ENCODE measurements around the gene MAST4.

The MAST4 gene

DNA sequence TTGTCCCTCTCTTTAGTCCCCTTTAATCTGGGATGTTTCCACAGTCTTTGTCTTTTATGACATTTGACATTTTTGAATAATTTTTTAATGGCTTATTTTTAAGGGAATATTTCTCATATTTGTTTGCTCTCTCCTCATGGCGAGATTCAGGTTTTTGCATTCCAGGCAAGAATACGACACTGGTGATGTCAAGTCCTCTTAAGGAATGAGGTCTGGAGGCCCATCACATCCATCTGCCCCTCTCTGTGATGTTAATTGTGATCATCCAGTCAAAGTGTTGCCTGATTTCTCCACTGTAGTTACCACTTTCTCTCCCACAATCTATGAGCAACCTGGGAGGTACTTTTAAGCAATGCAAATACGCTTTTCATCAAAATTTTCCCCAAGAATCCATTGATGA is 193.2 kb downstream of the MAST4 start:
- Histone ChIP-seq H3K4me3 (ENCODE audit: insufficient read depth, low read depth, low read length, poor library complexity, severe bottlenecking) (no peak overlapping the region), H3K36me3 (ENCODE audit: control insufficient read depth, insufficient read depth, low read length) (no peaks in the 10 kb centered on the region), H3K9me3 (ENCODE audit: control insufficient read depth, low read length) (no peaks in the 10 kb centered on the region), H3K4me1 (ENCODE audit: control insufficient read depth, insufficient read depth, low read length, poor library complexity, severe bottlenecking) (no peaks in the 10 kb centered on the region), H3K27me3 (replicated peaks; ENCODE audit: control insufficient read depth, insufficient read depth, low read length, poor library complexity, severe bottlenecking) (peaks cover 3% of the 10 kb centered on the region), H3K27ac (ENCODE audit: insufficient read depth, low read length, poor library complexity, severe bottlenecking) (no peak overlapping the region)
- no peak for DNase-seq

DNA sequence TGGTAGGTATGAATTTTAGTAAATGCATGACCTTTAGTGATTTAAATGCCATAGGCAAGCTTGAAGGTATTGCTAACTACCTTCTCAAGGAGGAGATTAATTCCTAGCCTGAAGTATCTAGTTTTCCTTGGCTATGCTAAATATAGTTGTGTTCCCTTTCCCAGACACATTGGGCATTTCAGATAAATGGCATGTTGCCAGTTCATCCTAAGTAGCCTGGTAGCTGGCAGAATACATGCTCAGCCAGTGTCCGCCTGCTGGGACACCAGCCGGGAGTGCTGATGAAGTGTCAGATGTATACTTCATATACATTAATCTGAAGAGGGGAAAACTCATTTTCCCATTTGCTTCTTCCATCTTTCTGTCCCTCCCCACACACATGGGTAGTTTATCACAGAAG is 196.9 kb downstream of the MAST4 start:
- Histone ChIP-seq H3K4me1 (ENCODE audit: control insufficient read depth, insufficient read depth, low read length, poor library complexity, severe bottlenecking) (no peaks in the 10 kb centered on the region), H3K27ac (ENCODE audit: insufficient read depth, low read length, poor library complexity, severe bottlenecking) (no peak overlapping the region), H3K9me3 (ENCODE audit: control insufficient read depth, low read length) (no peaks in the 10 kb centered on the region), H3K27me3 (replicated peaks; ENCODE audit: control insufficient read depth, insufficient read depth, low read length, poor library complexity, severe bottlenecking) (peaks cover 5% of the 10 kb centered on the region), H3K4me3 (ENCODE audit: insufficient read depth, low read depth, low read length, poor library complexity, severe bottlenecking) (no peak overlapping the region), H3K36me3 (ENCODE audit: control insufficient read depth, insufficient read depth, low read length) (no peaks in the 10 kb centered on the region)
- no peak for DNase-seq

DNA sequence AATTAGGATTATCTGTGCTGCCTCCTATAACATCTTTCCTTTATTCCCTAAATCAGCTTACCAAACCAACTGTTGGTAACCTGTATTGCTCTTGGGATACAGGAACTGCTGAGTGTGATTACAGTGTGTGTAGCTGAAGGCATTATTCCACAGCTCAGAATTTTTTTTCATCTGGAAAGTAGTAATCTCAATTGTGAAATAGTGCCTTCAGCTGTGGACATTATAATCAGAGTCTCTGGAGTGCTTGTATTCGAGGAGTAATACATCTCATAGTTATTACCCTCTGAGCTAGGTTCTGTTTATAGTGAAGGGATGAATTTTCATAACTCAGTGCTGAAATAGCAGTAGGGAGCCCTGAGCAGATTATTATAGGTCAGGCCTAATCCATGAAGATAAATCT is 199.5 kb downstream of the MAST4 start:
- Histone ChIP-seq H3K27me3 (replicated peaks; ENCODE audit: control insufficient read depth, insufficient read depth, low read length, poor library complexity, severe bottlenecking) (peaks cover 5% of the 10 kb centered on the region), H3K4me1 (ENCODE audit: control insufficient read depth, insufficient read depth, low read length, poor library complexity, severe bottlenecking) (no peaks in the 10 kb centered on the region)

DNA sequence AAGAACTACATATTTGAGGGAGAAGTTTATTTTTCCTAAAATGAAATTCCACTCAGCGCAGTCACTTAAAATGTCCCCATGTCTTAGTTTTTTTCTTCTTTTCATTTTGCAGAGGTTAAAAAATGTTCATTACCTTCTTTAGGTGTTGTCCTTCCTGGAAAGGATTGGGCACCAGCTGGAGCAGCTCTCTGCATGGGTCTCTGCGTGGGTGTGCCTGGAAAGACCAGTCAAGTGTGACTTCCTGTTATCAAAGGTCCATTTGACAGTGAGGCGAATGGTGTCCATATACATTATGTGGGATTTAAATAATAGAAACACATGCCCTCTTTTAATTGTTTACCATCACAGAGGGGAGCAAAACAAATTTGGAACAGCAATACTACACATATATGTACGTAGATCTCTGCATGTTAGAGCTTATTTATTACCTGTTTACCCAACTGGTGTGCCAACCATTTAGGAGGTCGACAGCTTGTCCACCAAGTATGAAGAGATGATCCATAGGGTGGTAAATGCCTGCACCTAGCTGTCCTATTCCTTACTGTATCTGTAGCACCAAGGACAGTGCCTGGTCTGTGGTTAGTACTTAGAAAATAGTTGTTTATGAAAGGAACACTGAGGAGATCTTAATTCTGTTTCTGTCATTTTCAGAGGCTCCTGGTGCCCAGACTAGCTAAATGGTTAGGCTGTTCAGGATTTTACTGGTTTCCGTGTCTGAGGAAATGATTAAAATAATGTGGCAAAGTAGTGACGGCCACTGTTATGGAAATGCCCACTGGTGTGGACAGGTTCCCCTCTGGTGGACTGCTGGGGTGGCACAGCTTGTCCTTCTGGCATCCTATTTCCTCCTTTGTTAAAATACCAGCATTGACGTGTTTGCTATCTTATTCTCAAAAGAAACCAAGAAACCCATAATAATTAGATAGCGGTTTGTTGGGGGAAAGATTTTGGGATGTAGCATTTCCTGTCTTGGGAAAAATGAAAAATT is 200.4 kb downstream of the MAST4 start:
- H3K36me3 ChIP-seq (ENCODE audit: control insufficient read depth, insufficient read depth, low read length), result no peaks in the 10 kb centered on the region
- DNase-seq, result no peak
- H3K4me1 ChIP-seq (ENCODE audit: control insufficient read depth, insufficient read depth, low read length, poor library complexity, severe bottlenecking), result no peaks in the 10 kb centered on the region
- no peaks in the 10 kb centered on the region for H3K9me3 ChIP-seq (ENCODE audit: control insufficient read depth, low read length)
- H3K27me3 ChIP-seq (replicated peaks; ENCODE audit: control insufficient read depth, insufficient read depth, low read length, poor library complexity, severe bottlenecking), result peaks cover 5% of the 10 kb centered on the region
- no peak overlapping the region for H3K27ac ChIP-seq (ENCODE audit: insufficient read depth, low read length, poor library complexity, severe bottlenecking)
- no peak overlapping the region for H3K4me3 ChIP-seq (ENCODE audit: insufficient read depth, low read depth, low read length, poor library complexity, severe bottlenecking)

More for the DNA sequence above, 199.5 kb downstream of the MAST4 start:
- no peak for DNase-seq
- Histone ChIP-seq H3K27ac (ENCODE audit: insufficient read depth, low read length, poor library complexity, severe bottlenecking) (no peak overlapping the region), H3K36me3 (ENCODE audit: control insufficient read depth, insufficient read depth, low read length) (no peaks in the 10 kb centered on the region), H3K4me3 (ENCODE audit: insufficient read depth, low read depth, low read length, poor library complexity, severe bottlenecking) (no peak overlapping the region), H3K9me3 (ENCODE audit: control insufficient read depth, low read length) (no peaks in the 10 kb centered on the region)

DNA sequence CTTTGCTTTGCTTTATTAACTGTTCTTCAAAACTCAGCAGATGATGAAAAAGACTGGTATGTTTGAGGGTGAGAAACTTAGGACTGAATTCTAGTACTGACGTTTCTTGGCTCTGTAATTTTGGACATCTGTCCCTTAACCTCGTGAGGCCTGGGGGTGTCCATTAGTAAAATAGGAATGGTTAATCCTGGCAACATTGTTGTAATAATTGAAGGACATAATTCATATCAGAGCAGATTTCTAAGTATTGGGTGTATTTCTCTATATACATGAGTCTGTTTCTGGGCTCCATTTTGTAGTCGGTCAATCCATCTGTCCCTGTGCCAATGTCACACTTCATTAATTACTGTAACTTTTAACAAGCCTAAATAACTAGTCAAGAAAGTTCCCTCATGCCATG is 206.7 kb downstream of the MAST4 start:
- H3K4me1 ChIP-seq (ENCODE audit: control insufficient read depth, insufficient read depth, low read length, poor library complexity, severe bottlenecking), result no peaks in the 10 kb centered on the region
- no peak overlapping the region for H3K4me3 ChIP-seq (ENCODE audit: insufficient read depth, low read depth, low read length, poor library complexity, severe bottlenecking)
- DNase-seq, result no peak
- H3K9me3 ChIP-seq (ENCODE audit: control insufficient read depth, low read length), result no peaks in the 10 kb centered on the region
- no peak overlapping the region for H3K27ac ChIP-seq (ENCODE audit: insufficient read depth, low read length, poor library complexity, severe bottlenecking)
- H3K27me3 ChIP-seq (replicated peaks; ENCODE audit: control insufficient read depth, insufficient read depth, low read length, poor library complexity, severe bottlenecking), result no peaks in the 10 kb centered on the region
- H3K36me3 ChIP-seq (ENCODE audit: control insufficient read depth, insufficient read depth, low read length), result no peaks in the 10 kb centered on the region

DNA sequence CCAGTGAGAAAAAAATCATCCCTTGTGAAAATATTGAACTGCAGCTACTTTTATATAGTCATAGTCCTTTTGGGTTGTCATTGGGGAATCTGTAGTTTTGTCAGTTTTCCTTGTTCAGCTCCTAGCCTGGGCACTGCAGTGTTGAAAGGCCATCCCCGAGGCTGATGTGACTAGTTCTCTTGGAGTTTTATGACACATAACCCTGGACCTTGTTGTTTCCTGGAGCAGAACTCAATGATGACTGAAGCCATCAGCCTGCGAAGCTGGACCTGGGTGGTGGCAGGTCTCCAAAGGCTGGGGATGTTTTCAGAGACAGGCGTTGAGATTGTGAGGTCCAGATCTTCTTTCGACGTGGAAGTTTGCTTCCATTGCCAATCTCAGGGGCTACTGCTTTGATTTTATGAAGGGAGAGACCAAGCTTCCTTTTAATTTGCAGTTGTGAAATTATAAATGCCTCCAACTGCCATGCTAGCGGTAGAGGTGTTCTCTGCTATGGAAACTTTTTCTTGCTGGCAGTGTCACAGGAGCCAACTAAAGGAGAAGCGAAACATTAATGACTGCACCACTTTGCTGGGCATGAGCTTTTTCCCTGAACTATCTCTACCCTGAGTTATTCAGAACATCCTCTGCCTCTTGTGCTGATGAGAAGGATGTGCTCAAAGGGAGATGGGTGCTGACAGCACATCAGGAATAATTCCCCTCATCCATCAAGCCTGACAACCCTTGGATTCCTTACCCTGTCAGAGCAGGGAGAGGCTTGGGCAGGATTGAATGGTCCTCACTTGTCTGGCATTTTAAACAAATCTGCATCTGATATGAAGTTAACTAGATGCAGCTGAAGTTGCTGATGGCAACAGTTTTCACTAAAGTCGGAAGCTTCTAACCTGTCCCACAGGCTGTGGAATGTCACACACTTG is 209.6 kb downstream of the MAST4 start:
- no peaks in the 10 kb centered on the region for H3K27me3 ChIP-seq (replicated peaks; ENCODE audit: control insufficient read depth, insufficient read depth, low read length, poor library complexity, severe bottlenecking)
- DNase-seq, result no peak
- no peaks in the 10 kb centered on the region for H3K4me1 ChIP-seq (ENCODE audit: control insufficient read depth, insufficient read depth, low read length, poor library complexity, severe bottlenecking)
- no peaks in the 10 kb centered on the region for H3K36me3 ChIP-seq (ENCODE audit: control insufficient read depth, insufficient read depth, low read length)
- H3K4me3 ChIP-seq (ENCODE audit: insufficient read depth, low read depth, low read length, poor library complexity, severe bottlenecking), result no peak overlapping the region
- no peak overlapping the region for H3K27ac ChIP-seq (ENCODE audit: insufficient read depth, low read length, poor library complexity, severe bottlenecking)
- no peaks in the 10 kb centered on the region for H3K9me3 ChIP-seq (ENCODE audit: control insufficient read depth, low read length)

DNA sequence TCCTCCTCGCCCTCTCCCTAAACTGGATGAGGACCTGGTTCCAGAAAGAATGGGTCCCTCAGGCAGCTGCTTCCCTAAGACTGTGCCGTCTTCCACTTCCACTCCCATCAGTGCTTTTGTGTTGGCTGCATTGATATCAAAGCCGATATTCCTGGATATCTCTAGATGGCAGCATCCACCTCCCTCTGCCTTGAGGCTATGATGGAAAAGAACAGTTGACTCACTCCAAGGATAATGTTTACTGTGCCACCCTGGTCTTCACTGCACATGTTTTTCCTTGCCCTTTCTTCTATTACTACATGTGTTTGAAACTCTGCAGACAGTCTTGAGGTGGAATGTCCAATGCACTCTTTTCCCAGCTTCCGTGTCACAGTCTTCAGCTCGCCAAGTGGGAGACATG is 211.6 kb downstream of the MAST4 start:
- Histone ChIP-seq H3K27ac (ENCODE audit: insufficient read depth, low read length, poor library complexity, severe bottlenecking) (no peak overlapping the region), H3K27me3 (replicated peaks; ENCODE audit: control insufficient read depth, insufficient read depth, low read length, poor library complexity, severe bottlenecking) (no peaks in the 10 kb centered on the region), H3K4me3 (ENCODE audit: insufficient read depth, low read depth, low read length, poor library complexity, severe bottlenecking) (no peak overlapping the region), H3K36me3 (ENCODE audit: control insufficient read depth, insufficient read depth, low read length) (no peaks in the 10 kb centered on the region), H3K4me1 (ENCODE audit: control insufficient read depth, insufficient read depth, low read length, poor library complexity, severe bottlenecking) (no peaks in the 10 kb centered on the region), H3K9me3 (ENCODE audit: control insufficient read depth, low read length) (no peaks in the 10 kb centered on the region)
- DNase-seq, result no peak

DNA sequence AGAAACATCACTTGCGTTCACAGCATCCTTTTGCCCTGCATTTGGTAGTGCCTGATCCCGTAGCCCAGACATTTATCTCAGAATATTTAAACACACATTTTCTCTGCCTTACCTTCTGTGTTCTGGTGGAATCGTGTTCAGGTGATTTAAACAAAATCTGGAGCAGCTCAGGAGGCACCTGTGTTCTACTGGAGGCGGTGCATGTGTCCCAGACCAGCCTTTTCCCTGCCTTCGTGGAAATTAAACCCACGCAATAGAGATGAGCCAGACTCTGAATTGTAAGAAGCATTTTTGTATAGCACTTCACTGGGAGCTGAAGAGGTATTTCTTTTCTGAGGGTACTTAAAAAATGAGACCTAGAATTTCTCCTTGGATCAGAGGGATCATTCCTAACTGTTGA is 212.5 kb downstream of the MAST4 start:
- no peak overlapping the region for H3K4me3 ChIP-seq (ENCODE audit: insufficient read depth, low read depth, low read length, poor library complexity, severe bottlenecking)
- DNase-seq, result no peak
- no peaks in the 10 kb centered on the region for H3K27me3 ChIP-seq (replicated peaks; ENCODE audit: control insufficient read depth, insufficient read depth, low read length, poor library complexity, severe bottlenecking)
- H3K4me1 ChIP-seq (ENCODE audit: control insufficient read depth, insufficient read depth, low read length, poor library complexity, severe bottlenecking), result no peaks in the 10 kb centered on the region
- H3K27ac ChIP-seq (ENCODE audit: insufficient read depth, low read length, poor library complexity, severe bottlenecking), result no peak overlapping the region
- no peaks in the 10 kb centered on the region for H3K9me3 ChIP-seq (ENCODE audit: control insufficient read depth, low read length)
- H3K36me3 ChIP-seq (ENCODE audit: control insufficient read depth, insufficient read depth, low read length), result no peaks in the 10 kb centered on the region

DNA sequence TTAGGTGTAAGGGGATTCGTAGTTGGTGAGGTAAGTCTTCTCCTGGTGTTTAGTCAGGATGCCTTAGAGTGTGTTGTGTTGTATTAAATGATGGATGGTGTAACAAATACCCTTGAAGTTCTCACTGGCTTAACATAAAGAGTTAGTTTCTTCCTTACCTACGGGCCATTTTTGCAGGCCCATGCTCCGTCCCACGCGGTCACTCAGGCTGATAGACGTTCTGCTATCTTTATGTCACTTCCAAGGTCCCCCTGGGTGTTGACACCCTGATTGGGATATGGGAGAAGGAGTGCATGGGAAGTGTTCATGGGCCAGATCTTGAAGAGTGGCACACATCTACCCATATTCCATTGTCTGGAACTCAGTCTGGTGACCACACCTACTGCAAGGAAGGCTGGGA is 214.0 kb downstream of the MAST4 start:
- H3K27ac ChIP-seq (ENCODE audit: insufficient read depth, low read length, poor library complexity, severe bottlenecking), result no peak overlapping the region
- no peak overlapping the region for H3K4me3 ChIP-seq (ENCODE audit: insufficient read depth, low read depth, low read length, poor library complexity, severe bottlenecking)
- H3K36me3 ChIP-seq (ENCODE audit: control insufficient read depth, insufficient read depth, low read length), result no peaks in the 10 kb centered on the region
- H3K4me1 ChIP-seq (ENCODE audit: control insufficient read depth, insufficient read depth, low read length, poor library complexity, severe bottlenecking), result no peaks in the 10 kb centered on the region
- H3K27me3 ChIP-seq (replicated peaks; ENCODE audit: control insufficient read depth, insufficient read depth, low read length, poor library complexity, severe bottlenecking), result no peaks in the 10 kb centered on the region
- no peak for DNase-seq
- H3K9me3 ChIP-seq (ENCODE audit: control insufficient read depth, low read length), result no peaks in the 10 kb centered on the region

DNA sequence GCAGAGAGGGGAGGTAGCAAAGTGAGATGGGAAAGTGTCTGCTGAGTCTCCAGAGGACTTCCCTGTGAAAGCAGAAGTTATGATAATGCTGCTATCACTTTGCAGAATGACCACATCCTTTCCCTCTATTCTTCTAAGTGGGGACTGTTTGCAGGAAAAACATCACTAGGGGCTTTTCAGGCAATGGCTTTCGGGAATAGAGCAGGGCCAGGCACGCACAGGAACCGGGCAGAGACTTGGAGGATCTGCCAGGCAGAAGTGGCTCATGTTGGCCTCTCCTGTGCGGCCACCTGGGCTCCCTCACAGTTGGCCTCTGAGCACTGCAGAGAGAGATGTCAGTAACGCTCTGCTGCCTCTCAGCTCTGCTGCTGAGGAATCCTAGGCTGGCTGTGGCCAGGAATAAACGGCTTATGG is 214.7 kb downstream of the MAST4 start:
- Histone ChIP-seq H3K4me1 (ENCODE audit: control insufficient read depth, insufficient read depth, low read length, poor library complexity, severe bottlenecking) (no peaks in the 10 kb centered on the region), H3K36me3 (ENCODE audit: control insufficient read depth, insufficient read depth, low read length) (no peaks in the 10 kb centered on the region), H3K27ac (ENCODE audit: insufficient read depth, low read length, poor library complexity, severe bottlenecking) (no peak overlapping the region), H3K9me3 (ENCODE audit: control insufficient read depth, low read length) (no peaks in the 10 kb centered on the region), H3K27me3 (replicated peaks; ENCODE audit: control insufficient read depth, insufficient read depth, low read length, poor library complexity, severe bottlenecking) (no peaks in the 10 kb centered on the region), H3K4me3 (ENCODE audit: insufficient read depth, low read depth, low read length, poor library complexity, severe bottlenecking) (no peak overlapping the region)
- no peak for DNase-seq
